Ascending aorta (tissue), 2 donors: Measurements from ENCODE around the gene DCST2. TPM values are rescaled to one million over a fixed set of nuclear protein-coding genes. Genes with fewer than 3 reads are reported as not detected.

Experiments
- DNase-seq, 2 donors: peaks; one replicate each; pipeline ENCODE4 v3.0.0-alpha.2; 2019; ENCODE audit warnings: low spot score in 2 of 2
- H3K27ac ChIP-seq, 2 donors: fragments of 200-600 bp; sonication (generic); one replicate each; pipeline ENCODE4 v1.5.1; 2016 to 2017; ENCODE audit warnings: mild to moderate bottlenecking in 1 of 2
- H3K27me3 ChIP-seq: fragments of 200-600 bp; sonication (generic); one replicate; pipeline ENCODE4 v1.5.1; 2017
- H3K36me3 ChIP-seq, 2 donors: fragments of 200-600 bp; sonication (generic); one replicate each; pipeline ENCODE4 v1.5.1; 2016
- H3K4me1 ChIP-seq, 2 donors: fragments of 200-600 bp; sonication (generic); one replicate each; pipeline ENCODE4 v1.5.1; 2016 to 2017; ENCODE audit warnings: mild to moderate bottlenecking in 1 of 2
- H3K4me3 ChIP-seq, 2 donors: fragments of 200-600 bp; sonication (generic); one replicate each; pipeline ENCODE4 v1.5.1; 2016 to 2017; ENCODE audit warnings: mild to moderate bottlenecking in 1 of 2
- H3K9me3 ChIP-seq, 2 donors: fragments of 200-600 bp; sonication (generic); one replicate each; pipeline ENCODE4 v1.5.1; 2016
- intact Hi-C: fragments of 100-400 bp; cut with DNase I; formaldehyde crosslinking; loops from one replicate; pipeline ENCODE4 v1.15.1; 2023
- total RNA-seq: library from RNA; depleted of rRNA; stranded (reverse); fragments of >200 nt; gene quantifications from one replicate; pipeline ENCODE4 v1.1.0, GENCODE V29; 2016
- TF ChIP-seq, protein P1 (sequence below), 3 experiments: fragments of 200-600 bp in 2 of 3; fragments of 450-650 bp in 1 of 3; sonication (generic) in 2 of 3; IDR thresholded peaks; one replicate each; pipeline ENCODE4 v1.5.1; 2016 to 2019; ENCODE audit warnings: antibody characterized with exemption in 3 of 3, mild to moderate bottlenecking in 1 of 3, moderate library complexity in 1 of 3

Gene DCST2
- total RNA-seq, 1 donor from 2014 or later = 0.64 TPM

GRCh38 chr1:155076371-155076770 is 42.8 kb upstream of the DCST2 start:
- Histone ChIP-seq H3K9me3 (no peaks in the 10 kb centered on the region), H3K4me3 (no peak overlapping the region), H3K36me3 (no peaks in the 10 kb centered on the region), H3K27me3 (peaks cover 15% of the 10 kb centered on the region), H3K27ac (no peak overlapping the region), H3K4me1 (peaks cover 23 to 30% of the 10 kb centered on the region in 2 donors)
- intact Hi-C loops = no loop called here
- DNase-seq = no peak
- TF ChIP-seq, protein P1, sequence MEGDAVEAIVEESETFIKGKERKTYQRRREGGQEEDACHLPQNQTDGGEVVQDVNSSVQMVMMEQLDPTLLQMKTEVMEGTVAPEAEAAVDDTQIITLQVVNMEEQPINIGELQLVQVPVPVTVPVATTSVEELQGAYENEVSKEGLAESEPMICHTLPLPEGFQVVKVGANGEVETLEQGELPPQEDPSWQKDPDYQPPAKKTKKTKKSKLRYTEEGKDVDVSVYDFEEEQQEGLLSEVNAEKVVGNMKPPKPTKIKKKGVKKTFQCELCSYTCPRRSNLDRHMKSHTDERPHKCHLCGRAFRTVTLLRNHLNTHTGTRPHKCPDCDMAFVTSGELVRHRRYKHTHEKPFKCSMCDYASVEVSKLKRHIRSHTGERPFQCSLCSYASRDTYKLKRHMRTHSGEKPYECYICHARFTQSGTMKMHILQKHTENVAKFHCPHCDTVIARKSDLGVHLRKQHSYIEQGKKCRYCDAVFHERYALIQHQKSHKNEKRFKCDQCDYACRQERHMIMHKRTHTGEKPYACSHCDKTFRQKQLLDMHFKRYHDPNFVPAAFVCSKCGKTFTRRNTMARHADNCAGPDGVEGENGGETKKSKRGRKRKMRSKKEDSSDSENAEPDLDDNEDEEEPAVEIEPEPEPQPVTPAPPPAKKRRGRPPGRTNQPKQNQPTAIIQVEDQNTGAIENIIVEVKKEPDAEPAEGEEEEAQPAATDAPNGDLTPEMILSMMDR (IDR thresholded peaks at IDR 0.05) = no peak

GRCh38 chr1:155075535-155075934 is 42.0 kb upstream of the DCST2 start:
- DNase-seq = no peak
- intact Hi-C loops = no loop called here

GRCh38 chr1:155073377-155074242 is 40.0 kb upstream of the DCST2 start:
- Histone ChIP-seq H3K9me3 (no peaks in the 10 kb centered on the region), H3K27ac (no peak overlapping the region), H3K4me3 (no peak overlapping the region), H3K27me3 (no peaks in the 10 kb centered on the region), H3K36me3 (no peaks in the 10 kb centered on the region), H3K4me1 (peaks cover 0 to 16% of the 10 kb centered on the region in 2 donors)
- TF ChIP-seq, protein P1 (IDR thresholded peaks at IDR 0.05) = no peak
- no peak for DNase-seq
- intact Hi-C loops = no loop called here

More at GRCh38 chr1:155075535-155075934, 42.0 kb upstream of the DCST2 start:
- Histone ChIP-seq H3K4me3 (no peak overlapping the region), H3K36me3 (no peaks in the 10 kb centered on the region), H3K27me3 (peaks cover 7% of the 10 kb centered on the region), H3K4me1 (peaks cover 17 to 28% of the 10 kb centered on the region in 2 donors), H3K27ac (no peak overlapping the region), H3K9me3 (no peaks in the 10 kb centered on the region)
- TF ChIP-seq, protein P1 (IDR thresholded peaks at IDR 0.05) = no peak

GRCh38 chr1:155072531-155073289 is 39.1 kb upstream of the DCST2 start:
- H3K4me3 ChIP-seq = no peak overlapping the region
- H3K9me3 ChIP-seq = no peaks in the 10 kb centered on the region
- no peak for DNase-seq
- TF ChIP-seq, protein P1 (IDR thresholded peaks at IDR 0.05) = no peak
- intact Hi-C loops = no loop called here
- no peak overlapping the region for H3K27ac ChIP-seq
- no peaks in the 10 kb centered on the region for H3K36me3 ChIP-seq
- peaks cover 0 to 13% of the 10 kb centered on the region in 2 donors for H3K4me1 ChIP-seq
- H3K27me3 ChIP-seq = no peaks in the 10 kb centered on the region

GRCh38 chr1:155071701-155072100 is 38.1 kb upstream of the DCST2 start:
- H3K36me3 ChIP-seq = no peaks in the 10 kb centered on the region
- H3K4me1 ChIP-seq = peaks cover 0 to 13% of the 10 kb centered on the region in 2 donors
- no peak for DNase-seq
- H3K27ac ChIP-seq = no peak overlapping the region
- no peaks in the 10 kb centered on the region for H3K27me3 ChIP-seq
- intact Hi-C loops = no loop called here
- TF ChIP-seq, protein P1 (IDR thresholded peaks at IDR 0.05) = no peak
- no peaks in the 10 kb centered on the region for H3K9me3 ChIP-seq
- H3K4me3 ChIP-seq = peak overlapping the region in 1 of 2 donors; percentile 65
